Loucy (cell line): ENCODE measurements around the gene CBX2.

Experiments
- EZH2phosphoT487 ChIP-seq: fragments of 200-600 bp; IDR thresholded peaks from 2 replicates; pipeline ENCODE4 v1.6.1; 2018; ENCODE audit warnings: antibody characterized with exemption, mild to moderate bottlenecking, moderate library complexity, borderline replicate concordance
- TF ChIP-seq, protein P1 (sequence below): fragments of 200-600 bp; sonication (generic); conservative IDR thresholded peaks from 2 replicates; pipeline ENCODE4 v1.5.1; 2014; ENCODE audit warnings: mild to moderate bottlenecking, antibody characterized with exemption, low read length

DNA sequence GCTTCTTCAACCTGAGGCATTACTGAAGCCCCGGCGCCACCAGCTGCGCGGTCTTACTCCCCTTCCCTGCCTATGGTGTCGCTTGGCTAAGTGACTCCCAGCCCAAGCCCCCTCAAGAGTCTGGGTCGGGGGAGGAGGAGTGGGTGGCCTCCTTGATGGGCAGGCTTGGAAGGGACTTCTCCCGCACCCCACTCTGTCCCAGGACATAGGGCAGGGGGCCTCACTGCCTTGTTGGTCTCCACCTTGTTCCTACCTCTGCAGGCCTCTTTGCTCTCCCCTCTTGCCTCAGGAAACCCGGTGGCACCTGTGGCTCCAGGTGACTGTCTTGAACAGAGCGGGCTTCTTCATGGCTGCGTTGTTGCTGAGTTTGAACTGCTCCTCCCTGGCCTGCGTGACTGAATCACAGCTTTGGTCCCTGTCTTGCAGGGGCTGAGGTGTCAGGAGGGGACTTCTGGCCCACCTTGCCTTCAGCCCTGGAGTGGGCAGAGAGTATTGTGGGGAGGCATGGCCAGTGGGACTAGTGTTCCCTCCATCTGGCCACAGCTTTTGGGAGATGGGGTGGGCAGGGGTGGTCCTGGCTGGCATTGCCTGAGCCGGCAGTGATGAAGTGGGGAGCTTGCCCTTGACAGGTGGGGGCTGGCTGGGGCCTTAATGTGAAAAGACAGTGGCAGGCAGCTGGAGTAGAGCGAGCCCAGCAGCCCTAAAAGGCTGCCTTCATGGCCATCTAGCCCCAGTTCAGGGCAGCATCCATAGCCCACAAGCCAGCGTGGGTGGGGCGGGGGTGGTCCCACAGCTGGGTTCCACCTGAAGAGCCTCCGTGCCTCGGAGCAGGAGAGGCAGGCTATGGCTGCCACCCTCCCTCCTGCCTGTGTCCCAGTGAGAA is 7.3 kb downstream of the CBX2 start:
- TF ChIP-seq, protein P1, sequence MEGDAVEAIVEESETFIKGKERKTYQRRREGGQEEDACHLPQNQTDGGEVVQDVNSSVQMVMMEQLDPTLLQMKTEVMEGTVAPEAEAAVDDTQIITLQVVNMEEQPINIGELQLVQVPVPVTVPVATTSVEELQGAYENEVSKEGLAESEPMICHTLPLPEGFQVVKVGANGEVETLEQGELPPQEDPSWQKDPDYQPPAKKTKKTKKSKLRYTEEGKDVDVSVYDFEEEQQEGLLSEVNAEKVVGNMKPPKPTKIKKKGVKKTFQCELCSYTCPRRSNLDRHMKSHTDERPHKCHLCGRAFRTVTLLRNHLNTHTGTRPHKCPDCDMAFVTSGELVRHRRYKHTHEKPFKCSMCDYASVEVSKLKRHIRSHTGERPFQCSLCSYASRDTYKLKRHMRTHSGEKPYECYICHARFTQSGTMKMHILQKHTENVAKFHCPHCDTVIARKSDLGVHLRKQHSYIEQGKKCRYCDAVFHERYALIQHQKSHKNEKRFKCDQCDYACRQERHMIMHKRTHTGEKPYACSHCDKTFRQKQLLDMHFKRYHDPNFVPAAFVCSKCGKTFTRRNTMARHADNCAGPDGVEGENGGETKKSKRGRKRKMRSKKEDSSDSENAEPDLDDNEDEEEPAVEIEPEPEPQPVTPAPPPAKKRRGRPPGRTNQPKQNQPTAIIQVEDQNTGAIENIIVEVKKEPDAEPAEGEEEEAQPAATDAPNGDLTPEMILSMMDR, result no peak
- TF ChIP-seq EZH2phosphoT487, result no peak
